OCI-LY1 (cell line): Measurements from ENCODE around the gene SPEM1.

Experiments used
- EZH2 ChIP-seq: fragments of 200-600 bp; sonication (generic), shearing (Covaris generic); IDR thresholded peaks from 2 replicates; pipeline ENCODE4 v1.8.0; 2017; ENCODE audit warnings: borderline replicate concordance, mixed run types, mild to moderate bottlenecking, antibody characterized with exemption, low read length, moderate library complexity, mixed read lengths
- TF ChIP-seq, protein P1 (sequence below): fragments of 200-600 bp; sonication (generic), shearing (Covaris generic); IDR thresholded peaks from 2 replicates; pipeline ENCODE4 v1.5.1; 2017; ENCODE audit warnings: mild to moderate bottlenecking, antibody characterized with exemption, low read length, moderate library complexity, mixed read lengths

DNA sequence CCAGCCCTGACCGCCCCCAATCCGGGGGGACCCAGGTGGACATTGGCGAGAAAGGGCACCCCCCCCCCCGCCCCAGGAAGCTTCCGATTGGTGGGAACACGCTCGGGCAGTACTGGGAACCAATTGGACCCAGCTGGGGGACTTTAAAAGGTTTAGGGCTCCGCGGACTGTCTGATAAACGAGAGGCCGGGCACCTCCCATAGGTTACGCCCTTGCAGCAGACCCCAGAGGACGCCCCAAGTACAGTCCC, 16.5 kb upstream of the SPEM1 start:
- TF ChIP-seq, protein P1, sequence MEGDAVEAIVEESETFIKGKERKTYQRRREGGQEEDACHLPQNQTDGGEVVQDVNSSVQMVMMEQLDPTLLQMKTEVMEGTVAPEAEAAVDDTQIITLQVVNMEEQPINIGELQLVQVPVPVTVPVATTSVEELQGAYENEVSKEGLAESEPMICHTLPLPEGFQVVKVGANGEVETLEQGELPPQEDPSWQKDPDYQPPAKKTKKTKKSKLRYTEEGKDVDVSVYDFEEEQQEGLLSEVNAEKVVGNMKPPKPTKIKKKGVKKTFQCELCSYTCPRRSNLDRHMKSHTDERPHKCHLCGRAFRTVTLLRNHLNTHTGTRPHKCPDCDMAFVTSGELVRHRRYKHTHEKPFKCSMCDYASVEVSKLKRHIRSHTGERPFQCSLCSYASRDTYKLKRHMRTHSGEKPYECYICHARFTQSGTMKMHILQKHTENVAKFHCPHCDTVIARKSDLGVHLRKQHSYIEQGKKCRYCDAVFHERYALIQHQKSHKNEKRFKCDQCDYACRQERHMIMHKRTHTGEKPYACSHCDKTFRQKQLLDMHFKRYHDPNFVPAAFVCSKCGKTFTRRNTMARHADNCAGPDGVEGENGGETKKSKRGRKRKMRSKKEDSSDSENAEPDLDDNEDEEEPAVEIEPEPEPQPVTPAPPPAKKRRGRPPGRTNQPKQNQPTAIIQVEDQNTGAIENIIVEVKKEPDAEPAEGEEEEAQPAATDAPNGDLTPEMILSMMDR: no peak
- no peak for TF ChIP-seq EZH2
